K562 (cell line): ENCODE measurements around the gene POLR2H. TPM values are rescaled to one million over a fixed set of nuclear protein-coding genes. Genes with fewer than 3 reads are reported as not detected.
A peak's percentile ranks its signal among the peaks of the same experiment; 100 is the strongest.

Source experiments
- BRCA1 ChIP-seq, 2 experiments: fragments of 450-650 bp in 1 of 2; sonication (generic) in 1 of 2; formaldehyde crosslinking in 1 of 2; IDR thresholded peaks; 2 replicates each; pipeline versions ENCODE4 v1.5.0 to v1.6.1; 2017 to 2020; ENCODE audit warnings: mild to moderate bottlenecking in 1 of 2, missing genetic modification reagents in 1 of 2
- CHD2 ChIP-seq: IDR thresholded peaks from 2 replicates; pipeline ENCODE4 v1.6.1; 2011; ENCODE audit warnings: low read depth, low read length
- ETV6 ChIP-seq, 3 experiments: fragments of 150-350 bp in 1 of 3; sonication (generic) in 1 of 3; formaldehyde crosslinking in 1 of 3; IDR thresholded peaks; 2 replicates each; pipeline versions ENCODE4 v1.6.1 to v1.8.0; 2014 to 2022; ENCODE audit warnings: borderline replicate concordance in 2 of 3, low read depth in 2 of 3, antibody characterized with exemption in 1 of 3, low read length in 1 of 3, mild to moderate bottlenecking in 1 of 3, missing genetic modification reagents in 1 of 3
- HNRNPH1 ChIP-seq: fragments of 200-400 bp; formaldehyde crosslinking; optimal IDR thresholded peaks from 2 replicates; pipeline ENCODE3; 2017; ENCODE audit warnings: low read depth, mild to moderate bottlenecking, low read length, moderate library complexity
- ILF3 ChIP-seq: fragments of 450-650 bp; IDR thresholded peaks from 2 replicates; pipeline ENCODE4 v1.6.1; 2018; ENCODE audit warnings: antibody characterized with exemption, mild to moderate bottlenecking, moderate library complexity, borderline replicate concordance
- KLF6 ChIP-seq: fragments of 250-450 bp; sonication (Bioruptor Pico); IDR thresholded peaks from 2 replicates; pipeline ENCODE4 v1.4.0; 2020; ENCODE audit warnings: mild to moderate bottlenecking, moderate library complexity, borderline replicate concordance
- MTA2 ChIP-seq: fragments of 450-650 bp; IDR thresholded peaks from 2 replicates; pipeline ENCODE4 v1.6.1; 2016; ENCODE audit warnings: low read depth
- NR1H2 ChIP-seq: sonication (generic); formaldehyde crosslinking; IDR thresholded peaks from 2 replicates; pipeline ENCODE4 v1.4.0; 2020; ENCODE audit warnings: mild to moderate bottlenecking, missing genetic modification reagents
- PHF8 ChIP-seq: fragments of 200-600 bp; sonication (generic); IDR thresholded peaks from 2 replicates; pipeline ENCODE4 v1.6.1; 2012; ENCODE audit warnings: mixed run types, mild to moderate bottlenecking, inconsistent platforms, low read length, moderate library complexity, borderline replicate concordance
- SIN3B ChIP-seq: fragments of 450-650 bp; IDR thresholded peaks from 2 replicates; pipeline ENCODE4 v1.6.1; 2017; ENCODE audit warnings: low read depth, mild to moderate bottlenecking, moderate library complexity
- STAT5A ChIP-seq: IDR thresholded peaks from 2 replicates; pipeline ENCODE4 v1.6.1; 2012; ENCODE audit warnings: low read length, inconsistent platforms, borderline replicate concordance
- ZNF347 ChIP-seq: fragments of 450-650 bp; formaldehyde crosslinking; IDR thresholded peaks from 2 replicates; pipeline ENCODE4 v1.4.0; 2020; ENCODE audit warnings: low read depth, mild to moderate bottlenecking, moderate library complexity
- ZNF75A ChIP-seq: fragments of 450-650 bp; formaldehyde crosslinking; IDR thresholded peaks from 2 replicates; pipeline ENCODE4 v1.4.0; 2020; ENCODE audit warnings: mild to moderate bottlenecking
- polyA plus RNA-seq, 8 experiments: library from polyadenylated mRNA; depleted of rRNA in 4 of 8; stranded (reverse) in 5 of 8; unstranded in 3 of 8; fragments of >200 nt; fragmentation: Nextera tagmentation in 2 of 8; fragmentation: Illumina TruSeq in 1 of 8; extraction: Ambion mirVana in 2 of 8; extraction: Trizol in 1 of 8; gene quantifications; 2 replicates each; pipeline versions ENCODE4 v1.2.1 to v1.2.3, GENCODE V29; 2011 to 2014; ENCODE audit warnings: inconsistent platforms in 1 of 8, missing spikeins in 1 of 8
- total RNA-seq, 7 experiments: library from RNA; depleted of rRNA in 6 of 7; stranded (reverse); fragments of >200 nt in 6 of 7; fragmentation: Illumina TruSeq in 2 of 7; extraction: Trizol in 2 of 7; gene quantifications; 2 replicates each; pipeline versions ENCODE4 v1.2.1 to v1.2.3, GENCODE V29; 2011 to 2021; ENCODE audit warnings: low replicate concordance in 1 of 7
- TF ChIP-seq, protein P1 (sequence below): IDR thresholded peaks from 2 replicates; pipeline ENCODE4 v1.6.1; 2016; ENCODE audit warnings: missing genetic modification characterization, missing compliant biosample characterization
- TF ChIP-seq, protein P2 (sequence below): fragments of 450-650 bp; formaldehyde crosslinking; IDR thresholded peaks from 2 replicates; pipeline ENCODE4 v1.4.0; 2020; ENCODE audit warnings: mild to moderate bottlenecking, moderate library complexity
- TF ChIP-seq, protein P3 (sequence below): sonication (generic); formaldehyde crosslinking; IDR thresholded peaks from 2 replicates; pipeline ENCODE4 v1.8.0; 2023; ENCODE audit warnings: missing genetic modification reagents, mild to moderate bottlenecking, borderline replicate concordance
- TF ChIP-seq, protein P4 (sequence below): IDR thresholded peaks from 3 replicates; pipeline ENCODE4 v1.6.1; 2011; ENCODE audit warnings: borderline replicate concordance, mild to moderate bottlenecking; ENCODE audit not compliant: insufficient read length, insufficient read depth

Gene POLR2H
- total and polyA plus RNA-seq, 9 of the 15 experiments (the other 6 are each of a cell fraction or from before 2014, with no cell fraction given): 128 to 512 (median 220) TPM

DNA sequence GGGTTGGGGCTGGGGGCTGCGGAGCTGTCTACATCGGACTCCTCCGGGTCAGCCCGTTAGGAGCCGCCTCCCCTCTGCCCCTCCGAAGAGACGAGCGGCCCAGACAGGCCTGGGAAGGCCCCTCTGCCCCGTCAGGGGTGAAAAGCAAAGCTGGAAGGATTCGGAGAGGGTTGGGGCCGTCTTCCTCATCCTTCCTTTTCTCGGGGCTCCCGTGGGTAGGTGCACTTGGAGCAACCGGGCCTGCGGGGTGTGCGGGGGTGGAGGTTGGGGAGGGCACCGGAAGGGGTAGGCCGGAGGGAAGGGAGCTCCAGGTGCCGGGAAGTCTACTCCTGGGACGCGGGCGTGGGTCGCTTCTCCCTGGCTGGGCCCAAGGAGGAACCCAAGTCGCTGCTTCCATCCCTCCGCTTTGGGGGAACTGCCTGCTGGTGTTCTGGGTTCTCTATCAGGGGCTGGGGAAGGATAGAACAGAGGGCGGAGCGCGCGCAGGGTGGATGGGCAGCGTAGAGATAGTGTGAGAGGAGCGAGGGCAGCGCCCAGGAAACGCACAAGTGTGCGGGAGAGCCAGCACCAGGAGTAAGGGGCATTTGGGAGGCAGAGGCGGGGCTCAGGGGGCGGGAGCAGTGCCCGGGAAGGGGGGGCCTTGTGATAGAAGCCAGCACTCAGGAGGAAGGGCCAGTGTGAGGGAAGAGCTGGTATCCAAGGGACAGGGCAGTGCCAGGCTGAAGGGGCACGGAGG is 590 bp downstream of the POLR2H start (continued):
- TF ChIP-seq, protein P1, sequence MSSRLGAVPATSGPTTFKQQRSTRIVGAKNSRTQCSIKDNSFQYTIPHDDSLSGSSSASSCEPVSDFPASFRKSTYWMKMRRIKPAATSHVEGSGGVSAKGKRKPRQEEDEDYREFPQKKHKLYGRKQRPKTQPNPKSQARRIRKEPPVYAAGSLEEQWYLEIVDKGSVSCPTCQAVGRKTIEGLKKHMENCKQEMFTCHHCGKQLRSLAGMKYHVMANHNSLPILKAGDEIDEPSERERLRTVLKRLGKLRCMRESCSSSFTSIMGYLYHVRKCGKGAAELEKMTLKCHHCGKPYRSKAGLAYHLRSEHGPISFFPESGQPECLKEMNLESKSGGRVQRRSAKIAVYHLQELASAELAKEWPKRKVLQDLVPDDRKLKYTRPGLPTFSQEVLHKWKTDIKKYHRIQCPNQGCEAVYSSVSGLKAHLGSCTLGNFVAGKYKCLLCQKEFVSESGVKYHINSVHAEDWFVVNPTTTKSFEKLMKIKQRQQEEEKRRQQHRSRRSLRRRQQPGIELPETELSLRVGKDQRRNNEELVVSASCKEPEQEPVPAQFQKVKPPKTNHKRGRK (tag): no peak
- TF ChIP-seq PHF8: peak; percentile 34
- TF ChIP-seq SIN3B: no peak
- no peak for TF ChIP-seq NR1H2 (CRISPR knock-in tag)
- TF ChIP-seq ZNF75A (CRISPR knock-in tag): no peak
- TF ChIP-seq, protein P2, sequence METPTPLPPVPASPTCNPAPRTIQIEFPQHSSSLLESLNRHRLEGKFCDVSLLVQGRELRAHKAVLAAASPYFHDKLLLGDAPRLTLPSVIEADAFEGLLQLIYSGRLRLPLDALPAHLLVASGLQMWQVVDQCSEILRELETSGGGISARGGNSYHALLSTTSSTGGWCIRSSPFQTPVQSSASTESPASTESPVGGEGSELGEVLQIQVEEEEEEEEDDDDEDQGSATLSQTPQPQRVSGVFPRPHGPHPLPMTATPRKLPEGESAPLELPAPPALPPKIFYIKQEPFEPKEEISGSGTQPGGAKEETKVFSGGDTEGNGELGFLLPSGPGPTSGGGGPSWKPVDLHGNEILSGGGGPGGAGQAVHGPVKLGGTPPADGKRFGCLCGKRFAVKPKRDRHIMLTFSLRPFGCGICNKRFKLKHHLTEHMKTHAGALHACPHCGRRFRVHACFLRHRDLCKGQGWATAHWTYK (CRISPR knock-in tag): no peak
- TF ChIP-seq MTA2: no peak
- TF ChIP-seq, protein P3, sequence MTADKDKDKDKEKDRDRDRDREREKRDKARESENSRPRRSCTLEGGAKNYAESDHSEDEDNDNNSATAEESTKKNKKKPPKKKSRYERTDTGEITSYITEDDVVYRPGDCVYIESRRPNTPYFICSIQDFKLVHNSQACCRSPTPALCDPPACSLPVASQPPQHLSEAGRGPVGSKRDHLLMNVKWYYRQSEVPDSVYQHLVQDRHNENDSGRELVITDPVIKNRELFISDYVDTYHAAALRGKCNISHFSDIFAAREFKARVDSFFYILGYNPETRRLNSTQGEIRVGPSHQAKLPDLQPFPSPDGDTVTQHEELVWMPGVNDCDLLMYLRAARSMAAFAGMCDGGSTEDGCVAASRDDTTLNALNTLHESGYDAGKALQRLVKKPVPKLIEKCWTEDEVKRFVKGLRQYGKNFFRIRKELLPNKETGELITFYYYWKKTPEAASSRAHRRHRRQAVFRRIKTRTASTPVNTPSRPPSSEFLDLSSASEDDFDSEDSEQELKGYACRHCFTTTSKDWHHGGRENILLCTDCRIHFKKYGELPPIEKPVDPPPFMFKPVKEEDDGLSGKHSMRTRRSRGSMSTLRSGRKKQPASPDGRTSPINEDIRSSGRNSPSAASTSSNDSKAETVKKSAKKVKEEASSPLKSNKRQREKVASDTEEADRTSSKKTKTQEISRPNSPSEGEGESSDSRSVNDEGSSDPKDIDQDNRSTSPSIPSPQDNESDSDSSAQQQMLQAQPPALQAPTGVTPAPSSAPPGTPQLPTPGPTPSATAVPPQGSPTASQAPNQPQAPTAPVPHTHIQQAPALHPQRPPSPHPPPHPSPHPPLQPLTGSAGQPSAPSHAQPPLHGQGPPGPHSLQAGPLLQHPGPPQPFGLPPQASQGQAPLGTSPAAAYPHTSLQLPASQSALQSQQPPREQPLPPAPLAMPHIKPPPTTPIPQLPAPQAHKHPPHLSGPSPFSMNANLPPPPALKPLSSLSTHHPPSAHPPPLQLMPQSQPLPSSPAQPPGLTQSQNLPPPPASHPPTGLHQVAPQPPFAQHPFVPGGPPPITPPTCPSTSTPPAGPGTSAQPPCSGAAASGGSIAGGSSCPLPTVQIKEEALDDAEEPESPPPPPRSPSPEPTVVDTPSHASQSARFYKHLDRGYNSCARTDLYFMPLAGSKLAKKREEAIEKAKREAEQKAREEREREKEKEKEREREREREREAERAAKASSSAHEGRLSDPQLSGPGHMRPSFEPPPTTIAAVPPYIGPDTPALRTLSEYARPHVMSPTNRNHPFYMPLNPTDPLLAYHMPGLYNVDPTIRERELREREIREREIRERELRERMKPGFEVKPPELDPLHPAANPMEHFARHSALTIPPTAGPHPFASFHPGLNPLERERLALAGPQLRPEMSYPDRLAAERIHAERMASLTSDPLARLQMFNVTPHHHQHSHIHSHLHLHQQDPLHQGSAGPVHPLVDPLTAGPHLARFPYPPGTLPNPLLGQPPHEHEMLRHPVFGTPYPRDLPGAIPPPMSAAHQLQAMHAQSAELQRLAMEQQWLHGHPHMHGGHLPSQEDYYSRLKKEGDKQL (CRISPR knock-in tag): 0 out of 2 replicates have a peak, but pooled peaks have one; percentile 58
- no peak for TF ChIP-seq HNRNPH1
- no peak for TF ChIP-seq STAT5A
- no peak for TF ChIP-seq ETV6 (IDR thresholded peaks at IDR 0.05; ENCODE audit: borderline replicate concordance in 1 of 2, low read depth in 2 of 2, low read length in 1 of 2)
- TF ChIP-seq ETV6 (CRISPR knock-in tag; IDR thresholded peaks at IDR 0.05; ENCODE audit: borderline replicate concordance): no peak
- TF ChIP-seq, protein P4, sequence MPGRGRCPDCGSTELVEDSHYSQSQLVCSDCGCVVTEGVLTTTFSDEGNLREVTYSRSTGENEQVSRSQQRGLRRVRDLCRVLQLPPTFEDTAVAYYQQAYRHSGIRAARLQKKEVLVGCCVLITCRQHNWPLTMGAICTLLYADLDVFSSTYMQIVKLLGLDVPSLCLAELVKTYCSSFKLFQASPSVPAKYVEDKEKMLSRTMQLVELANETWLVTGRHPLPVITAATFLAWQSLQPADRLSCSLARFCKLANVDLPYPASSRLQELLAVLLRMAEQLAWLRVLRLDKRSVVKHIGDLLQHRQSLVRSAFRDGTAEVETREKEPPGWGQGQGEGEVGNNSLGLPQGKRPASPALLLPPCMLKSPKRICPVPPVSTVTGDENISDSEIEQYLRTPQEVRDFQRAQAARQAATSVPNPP: no peak
- TF ChIP-seq ZNF347 (CRISPR knock-in tag): no peak
- no peak for TF ChIP-seq ILF3
- no peak for TF ChIP-seq BRCA1 (IDR thresholded peaks at IDR 0.05)
- TF ChIP-seq BRCA1 (CRISPR knock-in tag; IDR thresholded peaks at IDR 0.05): no peak
- no peak for TF ChIP-seq CHD2
- 0 out of 2 replicates have a peak, but pooled peaks have one; percentile 18 for TF ChIP-seq KLF6 (CRISPR knock-in tag)
